Neural cell (in vitro differentiated cells): ENCODE data around the gene LMBRD2.

ENCODE experiments used
- EP300 ChIP-seq: fragments of 450-650 bp; conservative IDR thresholded peaks from 2 replicates; pipeline ENCODE4 v1.6.1; 2014; ENCODE audit warnings: antibody characterized with exemption, mild to moderate bottlenecking, moderate library complexity; ENCODE audit not compliant: poor library complexity, severe bottlenecking
- EZH2 ChIP-seq: fragments of 200-600, 300-800 bp; shearing (Covaris generic), sonication (generic); IDR thresholded peaks from 2 replicates; pipeline ENCODE4 v1.6.1; 2014; ENCODE audit warnings: antibody characterized with exemption, low read length, borderline replicate concordance, mild to moderate bottlenecking; ENCODE audit not compliant: insufficient read depth, poor library complexity, severe bottlenecking
- MXI1 ChIP-seq: fragments of 450-650 bp; conservative IDR thresholded peaks from 2 replicates; pipeline ENCODE4 v1.6.1; 2014; ENCODE audit warnings: antibody characterized with exemption, mild to moderate bottlenecking; ENCODE audit not compliant: poor library complexity, severe bottlenecking
- POLR2AphosphoS5 ChIP-seq: IDR thresholded peaks from 2 replicates; pipeline ENCODE4 v1.6.1; 2012
- RAD21 ChIP-seq: fragments of 450-650 bp; conservative IDR thresholded peaks from 2 replicates; pipeline ENCODE4 v1.6.1; 2014; ENCODE audit warnings: antibody characterized with exemption, mild to moderate bottlenecking, moderate library complexity
- SMC3 ChIP-seq: fragments of 450-650 bp; conservative IDR thresholded peaks from 2 replicates; pipeline ENCODE4 v1.6.1; 2014; ENCODE audit warnings: antibody characterized with exemption, mild to moderate bottlenecking, moderate library complexity; ENCODE audit not compliant: poor library complexity
- TAF1 ChIP-seq: IDR thresholded peaks from 2 replicates; pipeline ENCODE4 v1.6.1; 2012; ENCODE audit warnings: low read depth
- TF ChIP-seq, protein P1 (sequence below): fragments of 450-650 bp; IDR thresholded peaks from 2 replicates; pipeline ENCODE4 v1.5.1; 2014; ENCODE audit warnings: antibody characterized with exemption, mild to moderate bottlenecking, moderate library complexity; ENCODE audit not compliant: poor library complexity, severe bottlenecking
- TF ChIP-seq, protein P2 (sequence below): IDR thresholded peaks from 2 replicates; pipeline ENCODE4 v1.6.1; 2012; ENCODE audit warnings: borderline replicate concordance

DNA sequence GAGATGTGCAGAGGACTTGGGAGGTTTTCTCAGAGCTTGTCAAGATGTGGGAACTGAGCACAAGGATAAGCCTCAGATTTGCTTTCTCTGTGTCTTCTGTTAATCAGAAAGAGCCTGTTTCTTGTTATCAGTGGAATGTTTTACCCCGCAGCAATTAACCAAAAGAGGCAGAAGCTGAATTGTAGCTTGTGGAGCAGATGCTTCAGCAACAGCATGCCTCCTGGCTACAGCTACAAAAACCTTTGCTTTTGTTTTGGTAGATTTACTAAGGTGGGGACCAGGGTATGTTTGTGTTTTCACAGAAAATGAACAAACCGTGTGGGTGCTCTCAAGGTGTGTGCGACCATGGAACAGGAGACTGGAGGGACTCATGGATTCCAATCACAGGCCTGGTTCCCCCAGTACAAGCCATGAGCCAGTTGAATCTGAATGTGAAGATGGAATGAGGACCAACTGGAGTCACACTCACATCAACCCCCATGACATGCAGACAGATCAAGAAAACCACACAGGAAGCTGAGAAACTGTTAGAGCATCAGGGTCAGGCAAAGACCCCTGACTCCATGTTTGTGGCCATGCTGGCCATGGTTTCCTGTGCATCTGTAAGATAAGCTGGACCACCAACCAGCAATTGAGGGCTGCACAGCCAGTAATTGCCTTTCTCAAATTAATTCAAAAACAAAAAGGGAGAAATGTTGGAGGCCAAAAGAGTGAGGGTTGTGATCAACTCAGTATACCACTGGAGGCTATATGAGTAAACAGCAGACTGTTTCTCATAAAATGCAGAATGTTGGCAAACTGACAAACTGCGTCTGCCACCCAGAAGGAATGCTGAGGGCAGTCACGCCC is 91.9 kb downstream of the LMBRD2 start:
- TF ChIP-seq, protein P1, sequence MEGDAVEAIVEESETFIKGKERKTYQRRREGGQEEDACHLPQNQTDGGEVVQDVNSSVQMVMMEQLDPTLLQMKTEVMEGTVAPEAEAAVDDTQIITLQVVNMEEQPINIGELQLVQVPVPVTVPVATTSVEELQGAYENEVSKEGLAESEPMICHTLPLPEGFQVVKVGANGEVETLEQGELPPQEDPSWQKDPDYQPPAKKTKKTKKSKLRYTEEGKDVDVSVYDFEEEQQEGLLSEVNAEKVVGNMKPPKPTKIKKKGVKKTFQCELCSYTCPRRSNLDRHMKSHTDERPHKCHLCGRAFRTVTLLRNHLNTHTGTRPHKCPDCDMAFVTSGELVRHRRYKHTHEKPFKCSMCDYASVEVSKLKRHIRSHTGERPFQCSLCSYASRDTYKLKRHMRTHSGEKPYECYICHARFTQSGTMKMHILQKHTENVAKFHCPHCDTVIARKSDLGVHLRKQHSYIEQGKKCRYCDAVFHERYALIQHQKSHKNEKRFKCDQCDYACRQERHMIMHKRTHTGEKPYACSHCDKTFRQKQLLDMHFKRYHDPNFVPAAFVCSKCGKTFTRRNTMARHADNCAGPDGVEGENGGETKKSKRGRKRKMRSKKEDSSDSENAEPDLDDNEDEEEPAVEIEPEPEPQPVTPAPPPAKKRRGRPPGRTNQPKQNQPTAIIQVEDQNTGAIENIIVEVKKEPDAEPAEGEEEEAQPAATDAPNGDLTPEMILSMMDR: no peak
- TF ChIP-seq MXI1 (no peak), EZH2 (no peak), RAD21 (no peak), EP300 (no peak), POLR2AphosphoS5 (no peak), SMC3 (no peak), TAF1 (no peak)
- TF ChIP-seq, protein P2, sequence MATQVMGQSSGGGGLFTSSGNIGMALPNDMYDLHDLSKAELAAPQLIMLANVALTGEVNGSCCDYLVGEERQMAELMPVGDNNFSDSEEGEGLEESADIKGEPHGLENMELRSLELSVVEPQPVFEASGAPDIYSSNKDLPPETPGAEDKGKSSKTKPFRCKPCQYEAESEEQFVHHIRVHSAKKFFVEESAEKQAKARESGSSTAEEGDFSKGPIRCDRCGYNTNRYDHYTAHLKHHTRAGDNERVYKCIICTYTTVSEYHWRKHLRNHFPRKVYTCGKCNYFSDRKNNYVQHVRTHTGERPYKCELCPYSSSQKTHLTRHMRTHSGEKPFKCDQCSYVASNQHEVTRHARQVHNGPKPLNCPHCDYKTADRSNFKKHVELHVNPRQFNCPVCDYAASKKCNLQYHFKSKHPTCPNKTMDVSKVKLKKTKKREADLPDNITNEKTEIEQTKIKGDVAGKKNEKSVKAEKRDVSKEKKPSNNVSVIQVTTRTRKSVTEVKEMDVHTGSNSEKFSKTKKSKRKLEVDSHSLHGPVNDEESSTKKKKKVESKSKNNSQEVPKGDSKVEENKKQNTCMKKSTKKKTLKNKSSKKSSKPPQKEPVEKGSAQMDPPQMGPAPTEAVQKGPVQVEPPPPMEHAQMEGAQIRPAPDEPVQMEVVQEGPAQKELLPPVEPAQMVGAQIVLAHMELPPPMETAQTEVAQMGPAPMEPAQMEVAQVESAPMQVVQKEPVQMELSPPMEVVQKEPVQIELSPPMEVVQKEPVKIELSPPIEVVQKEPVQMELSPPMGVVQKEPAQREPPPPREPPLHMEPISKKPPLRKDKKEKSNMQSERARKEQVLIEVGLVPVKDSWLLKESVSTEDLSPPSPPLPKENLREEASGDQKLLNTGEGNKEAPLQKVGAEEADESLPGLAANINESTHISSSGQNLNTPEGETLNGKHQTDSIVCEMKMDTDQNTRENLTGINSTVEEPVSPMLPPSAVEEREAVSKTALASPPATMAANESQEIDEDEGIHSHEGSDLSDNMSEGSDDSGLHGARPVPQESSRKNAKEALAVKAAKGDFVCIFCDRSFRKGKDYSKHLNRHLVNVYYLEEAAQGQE: no peak
